ENCODE results near the gene RFNG. TPM values are rescaled to one million over a fixed set of nuclear protein-coding genes. Genes with fewer than 3 reads are reported as not detected.

The RFNG gene
- total and polyA plus RNA-seq, 2 of the 13 experiments (the other 11 are each of a cell fraction or from before 2014, with no cell fraction given) = 61.4 to 64.0 TPM

DNA sequence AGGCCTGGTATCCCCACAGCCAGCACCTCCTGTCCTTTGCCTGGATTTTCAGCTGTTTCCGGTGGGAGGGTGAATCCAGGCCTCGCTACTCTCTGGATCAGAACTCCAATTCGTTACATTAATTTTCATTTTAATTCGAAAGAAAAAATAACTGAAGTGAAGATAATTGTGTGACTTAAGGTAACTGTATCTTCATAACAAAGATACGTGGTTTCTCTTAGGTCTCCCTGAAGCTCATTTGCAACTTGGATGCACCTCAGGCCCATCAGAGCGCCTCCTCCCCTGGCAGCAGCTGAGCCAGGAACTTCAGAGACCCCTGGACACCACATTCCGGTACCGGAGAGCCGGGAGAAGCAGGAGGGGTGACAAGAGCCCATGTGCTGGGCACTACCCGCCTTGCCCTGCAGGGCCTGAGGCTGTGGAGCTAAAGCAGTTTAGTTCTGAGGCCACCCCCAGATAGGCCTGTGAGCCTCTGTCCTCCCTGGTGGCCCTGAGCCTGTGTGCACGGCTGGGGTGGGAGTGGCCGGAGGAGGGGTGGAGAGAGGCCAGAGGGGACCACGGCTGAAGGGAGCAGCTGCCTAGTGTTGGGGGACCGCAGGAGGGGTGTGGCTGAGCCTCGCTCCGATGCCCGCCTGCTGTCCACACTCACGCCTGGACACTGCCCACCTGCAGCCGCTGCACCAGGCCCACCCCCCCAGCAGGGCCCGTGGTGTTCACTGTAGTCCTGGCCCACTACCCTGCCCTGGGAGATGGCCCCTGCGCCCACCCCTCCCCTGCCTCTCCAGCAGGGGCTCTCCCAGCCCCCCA lies 25.4 kb upstream of the RFNG start (continued):
- no peak for TF ChIP-seq DPF2 (CRISPR knock-in tag; IDR thresholded peaks at IDR 0.05; ENCODE audit: borderline replicate concordance, low read depth)
- TF ChIP-seq, protein P1, sequence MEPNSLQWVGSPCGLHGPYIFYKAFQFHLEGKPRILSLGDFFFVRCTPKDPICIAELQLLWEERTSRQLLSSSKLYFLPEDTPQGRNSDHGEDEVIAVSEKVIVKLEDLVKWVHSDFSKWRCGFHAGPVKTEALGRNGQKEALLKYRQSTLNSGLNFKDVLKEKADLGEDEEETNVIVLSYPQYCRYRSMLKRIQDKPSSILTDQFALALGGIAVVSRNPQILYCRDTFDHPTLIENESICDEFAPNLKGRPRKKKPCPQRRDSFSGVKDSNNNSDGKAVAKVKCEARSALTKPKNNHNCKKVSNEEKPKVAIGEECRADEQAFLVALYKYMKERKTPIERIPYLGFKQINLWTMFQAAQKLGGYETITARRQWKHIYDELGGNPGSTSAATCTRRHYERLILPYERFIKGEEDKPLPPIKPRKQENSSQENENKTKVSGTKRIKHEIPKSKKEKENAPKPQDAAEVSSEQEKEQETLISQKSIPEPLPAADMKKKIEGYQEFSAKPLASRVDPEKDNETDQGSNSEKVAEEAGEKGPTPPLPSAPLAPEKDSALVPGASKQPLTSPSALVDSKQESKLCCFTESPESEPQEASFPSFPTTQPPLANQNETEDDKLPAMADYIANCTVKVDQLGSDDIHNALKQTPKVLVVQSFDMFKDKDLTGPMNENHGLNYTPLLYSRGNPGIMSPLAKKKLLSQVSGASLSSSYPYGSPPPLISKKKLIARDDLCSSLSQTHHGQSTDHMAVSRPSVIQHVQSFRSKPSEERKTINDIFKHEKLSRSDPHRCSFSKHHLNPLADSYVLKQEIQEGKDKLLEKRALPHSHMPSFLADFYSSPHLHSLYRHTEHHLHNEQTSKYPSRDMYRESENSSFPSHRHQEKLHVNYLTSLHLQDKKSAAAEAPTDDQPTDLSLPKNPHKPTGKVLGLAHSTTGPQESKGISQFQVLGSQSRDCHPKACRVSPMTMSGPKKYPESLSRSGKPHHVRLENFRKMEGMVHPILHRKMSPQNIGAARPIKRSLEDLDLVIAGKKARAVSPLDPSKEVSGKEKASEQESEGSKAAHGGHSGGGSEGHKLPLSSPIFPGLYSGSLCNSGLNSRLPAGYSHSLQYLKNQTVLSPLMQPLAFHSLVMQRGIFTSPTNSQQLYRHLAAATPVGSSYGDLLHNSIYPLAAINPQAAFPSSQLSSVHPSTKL (CRISPR knock-in tag; IDR thresholded peaks at IDR 0.05) = no peak
- TF ChIP-seq ZNF263 (CRISPR knock-in tag; IDR thresholded peaks at IDR 0.05) = 0 out of 2 replicates have a peak, but pooled peaks have one; percentile 22
- TF ChIP-seq, protein P2, sequence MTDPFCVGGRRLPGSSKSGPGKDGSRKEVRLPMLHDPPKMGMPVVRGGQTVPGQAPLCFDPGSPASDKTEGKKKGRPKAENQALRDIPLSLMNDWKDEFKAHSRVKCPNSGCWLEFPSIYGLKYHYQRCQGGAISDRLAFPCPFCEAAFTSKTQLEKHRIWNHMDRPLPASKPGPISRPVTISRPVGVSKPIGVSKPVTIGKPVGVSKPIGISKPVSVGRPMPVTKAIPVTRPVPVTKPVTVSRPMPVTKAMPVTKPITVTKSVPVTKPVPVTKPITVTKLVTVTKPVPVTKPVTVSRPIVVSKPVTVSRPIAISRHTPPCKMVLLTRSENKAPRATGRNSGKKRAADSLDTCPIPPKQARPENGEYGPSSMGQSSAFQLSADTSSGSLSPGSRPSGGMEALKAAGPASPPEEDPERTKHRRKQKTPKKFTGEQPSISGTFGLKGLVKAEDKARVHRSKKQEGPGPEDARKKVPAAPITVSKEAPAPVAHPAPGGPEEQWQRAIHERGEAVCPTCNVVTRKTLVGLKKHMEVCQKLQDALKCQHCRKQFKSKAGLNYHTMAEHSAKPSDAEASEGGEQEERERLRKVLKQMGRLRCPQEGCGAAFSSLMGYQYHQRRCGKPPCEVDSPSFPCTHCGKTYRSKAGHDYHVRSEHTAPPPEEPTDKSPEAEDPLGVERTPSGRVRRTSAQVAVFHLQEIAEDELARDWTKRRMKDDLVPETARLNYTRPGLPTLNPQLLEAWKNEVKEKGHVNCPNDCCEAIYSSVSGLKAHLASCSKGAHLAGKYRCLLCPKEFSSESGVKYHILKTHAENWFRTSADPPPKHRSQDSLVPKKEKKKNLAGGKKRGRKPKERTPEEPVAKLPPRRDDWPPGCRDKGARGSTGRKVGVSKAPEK (CRISPR knock-in tag; IDR thresholded peaks at IDR 0.05; ENCODE audit: borderline replicate concordance) = peak; percentile 0; the same call in 1 of the 2 replicates
- no peak for TF ChIP-seq ZBTB46 (CRISPR knock-in tag; IDR thresholded peaks at IDR 0.05; ENCODE audit: borderline replicate concordance)
- TF ChIP-seq HES4 (CRISPR knock-in tag; IDR thresholded peaks at IDR 0.05; ENCODE audit: borderline replicate concordance) = no peak
- TF ChIP-seq, protein P3, sequence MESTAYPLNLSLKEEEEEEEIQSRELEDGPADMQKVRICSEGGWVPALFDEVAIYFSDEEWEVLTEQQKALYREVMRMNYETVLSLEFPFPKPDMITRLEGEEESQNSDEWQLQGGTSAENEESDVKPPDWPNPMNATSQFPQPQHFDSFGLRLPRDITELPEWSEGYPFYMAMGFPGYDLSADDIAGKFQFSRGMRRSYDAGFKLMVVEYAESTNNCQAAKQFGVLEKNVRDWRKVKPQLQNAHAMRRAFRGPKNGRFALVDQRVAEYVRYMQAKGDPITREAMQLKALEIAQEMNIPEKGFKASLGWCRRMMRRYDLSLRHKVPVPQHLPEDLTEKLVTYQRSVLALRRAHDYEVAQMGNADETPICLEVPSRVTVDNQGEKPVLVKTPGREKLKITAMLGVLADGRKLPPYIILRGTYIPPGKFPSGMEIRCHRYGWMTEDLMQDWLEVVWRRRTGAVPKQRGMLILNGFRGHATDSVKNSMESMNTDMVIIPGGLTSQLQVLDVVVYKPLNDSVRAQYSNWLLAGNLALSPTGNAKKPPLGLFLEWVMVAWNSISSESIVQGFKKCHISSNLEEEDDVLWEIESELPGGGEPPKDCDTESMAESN (CRISPR knock-in tag; conservative IDR thresholded peaks at IDR 0.05) = 0 out of 2 replicates have a peak, but pooled peaks have one; percentile 34
- TF ChIP-seq HOXA3 (CRISPR knock-in tag; IDR thresholded peaks at IDR 0.05) = peak; percentile 47; the same call in 1 of the 2 replicates
- TF ChIP-seq TRIM22 (IDR thresholded peaks at IDR 0.05) = no peak
- peak; percentile 56 for TF ChIP-seq RAD21 (CRISPR knock-in tag; IDR thresholded peaks at IDR 0.05)
- TF ChIP-seq ZNF180 (CRISPR knock-in tag; IDR thresholded peaks at IDR 0.05; ENCODE audit: borderline replicate concordance, low read depth) = no peak
- TF ChIP-seq ZNF724P (CRISPR knock-in tag; IDR thresholded peaks at IDR 0.05; ENCODE audit: borderline replicate concordance) = peak; percentile 92
- no peak for TF ChIP-seq ZNF24 (IDR thresholded peaks at IDR 0.05)
